Ishikawa (cell line): ENCODE measurements around the gene PAM16.

Experiments
- CEBPB ChIP-seq: IDR thresholded peaks from 2 replicates; pipeline ENCODE4 v1.6.1; 2012
- CREB1 ChIP-seq: IDR thresholded peaks from 2 replicates; pipeline ENCODE4 v1.6.1; 2012; ENCODE audit warnings: low read depth
- EGR1 ChIP-seq: IDR thresholded peaks from 2 replicates; pipeline ENCODE4 v1.6.1; 2012
- EP300 ChIP-seq: IDR thresholded peaks from 2 replicates; pipeline ENCODE4 v1.6.1; 2012; ENCODE audit warnings: borderline replicate concordance
- FOXM1 ChIP-seq: IDR thresholded peaks from 2 replicates; pipeline ENCODE4 v1.6.1; 2012; ENCODE audit warnings: low read depth, borderline replicate concordance
- MAX ChIP-seq: IDR thresholded peaks from 2 replicates; pipeline ENCODE4 v1.6.1; 2012
- NFIC ChIP-seq: IDR thresholded peaks from 2 replicates; pipeline ENCODE4 v1.6.1; 2012
- RAD21 ChIP-seq: IDR thresholded peaks from 2 replicates; pipeline ENCODE4 v1.6.1; 2012; ENCODE audit warnings: low read depth
- REST ChIP-seq: IDR thresholded peaks from 2 replicates; pipeline ENCODE4 v1.6.1; 2012; ENCODE audit warnings: low read depth, mild to moderate bottlenecking
- TAF1 ChIP-seq: IDR thresholded peaks from 2 replicates; pipeline ENCODE4 v1.6.1; 2012; ENCODE audit warnings: low read depth, mild to moderate bottlenecking
- TCF12 ChIP-seq: IDR thresholded peaks from 2 replicates; pipeline ENCODE4 v1.6.1; 2012; ENCODE audit warnings: low read depth
- TEAD4 ChIP-seq: IDR thresholded peaks from 2 replicates; pipeline ENCODE4 v1.6.1; 2012
- USF1 ChIP-seq: IDR thresholded peaks from 2 replicates; pipeline ENCODE4 v1.6.1; 2012
- YY1 ChIP-seq: IDR thresholded peaks from 2 replicates; pipeline ENCODE4 v1.6.1; 2012; ENCODE audit warnings: low read depth
- ZBTB7A ChIP-seq: IDR thresholded peaks from 2 replicates; pipeline ENCODE4 v1.6.1; 2012; ENCODE audit warnings: low read depth

PAM16 gene

GRCh38 chr16:4318967-4319366 is 32.2 kb downstream of the PAM16 start:
- no peak for TF ChIP-seq TCF12
- no peak for TF ChIP-seq EGR1
- TF ChIP-seq USF1 = no peak
- no peak for TF ChIP-seq EP300
- TF ChIP-seq TAF1 = no peak
- TF ChIP-seq YY1 = no peak
- TF ChIP-seq REST = no peak
- TF ChIP-seq ZBTB7A = no peak
- TF ChIP-seq RAD21 = no peak
- TF ChIP-seq TEAD4 = no peak
- TF ChIP-seq FOXM1 = no peak
- no peak for TF ChIP-seq CEBPB
- TF ChIP-seq MAX = no peak
- no peak for TF ChIP-seq CREB1
- TF ChIP-seq NFIC = no peak

- TF ChIP-seq YY1 (no peak), USF1 (no peak), EGR1 (no peak), TCF12 (no peak), TEAD4 (no peak), ZBTB7A (no peak), RAD21 (no peak), REST (no peak), CEBPB (no peak), CREB1 (no peak), TAF1 (no peak), MAX (no peak), NFIC (no peak), EP300 (no peak), FOXM1 (no peak)
Measured at GRCh38 chr16:4318451-4318910, 32.6 kb downstream of the PAM16 start.

GRCh38 chr16:4317532-4318450 is 33.3 kb downstream of the PAM16 start:
- no peak for TF ChIP-seq YY1
- peak; percentile 22; the same call in 1 of the 2 replicates for TF ChIP-seq ZBTB7A
- no peak for TF ChIP-seq TAF1
- no peak for TF ChIP-seq TEAD4
- no peak; the same call in none of the 2 replicates for TF ChIP-seq NFIC
- no peak for TF ChIP-seq CREB1
- TF ChIP-seq FOXM1 = no peak
- TF ChIP-seq MAX = no peak
- no peak for TF ChIP-seq REST
- TF ChIP-seq EP300 = peak; percentile 41; the same call in 1 of the 2 replicates
- no peak for TF ChIP-seq RAD21
- TF ChIP-seq TCF12 = peak; percentile 72; the same call in 1 of the 2 replicates
